Activated naive CD4-positive, alpha-beta T cell treated with Interleukin-2 at 50 U/mL for 16 hours (primary cell): ENCODE measurements around the gene CELF1.

Experiments
- DNase-seq: peaks from one replicate; pipeline ENCODE4 v3.0.0-alpha.2; 2020

The CELF1 gene

DNA sequence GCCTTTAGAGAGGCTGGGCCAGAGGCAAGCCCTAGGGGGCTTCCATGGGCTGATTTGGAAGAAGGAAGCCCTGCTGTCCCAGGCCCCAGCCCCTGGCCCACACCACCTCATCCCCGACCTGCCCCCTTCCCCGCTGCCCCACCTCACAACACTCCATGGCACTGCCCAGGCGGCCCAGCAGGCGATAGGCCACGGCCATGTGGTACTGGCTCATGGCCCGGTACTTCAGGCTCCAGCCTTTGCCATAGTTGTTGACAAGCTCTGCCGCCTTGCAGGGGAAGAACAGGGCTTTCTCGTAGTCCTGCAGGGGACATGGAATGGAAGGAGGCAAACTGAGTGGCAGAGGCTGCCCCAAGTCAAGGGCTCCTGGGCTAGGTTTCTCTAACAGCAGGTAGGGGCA is 110.4 kb downstream of the CELF1 start:
- DNase-seq, result no peak

DNA sequence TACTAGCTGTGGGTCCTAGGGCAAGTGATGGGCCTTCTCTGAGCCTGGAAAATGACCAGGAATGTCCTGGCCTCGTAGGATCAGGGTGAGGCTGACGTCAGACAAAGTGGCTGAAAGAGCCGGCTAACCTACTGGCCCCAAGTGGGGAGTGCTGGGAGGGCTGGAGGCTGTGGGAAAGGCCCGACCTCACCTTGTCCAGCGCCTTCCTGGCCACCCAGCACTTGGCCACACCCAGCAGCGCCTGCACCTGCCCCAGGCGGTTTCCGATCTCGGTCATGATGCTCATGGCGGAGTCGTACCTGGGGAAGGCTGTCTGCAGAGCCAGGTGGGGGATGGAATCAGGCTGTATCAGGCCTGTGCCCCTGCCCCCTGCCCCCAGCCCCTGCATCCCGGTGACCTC is 111.5 kb downstream of the CELF1 start:
- DNase-seq, result no peak

DNA sequence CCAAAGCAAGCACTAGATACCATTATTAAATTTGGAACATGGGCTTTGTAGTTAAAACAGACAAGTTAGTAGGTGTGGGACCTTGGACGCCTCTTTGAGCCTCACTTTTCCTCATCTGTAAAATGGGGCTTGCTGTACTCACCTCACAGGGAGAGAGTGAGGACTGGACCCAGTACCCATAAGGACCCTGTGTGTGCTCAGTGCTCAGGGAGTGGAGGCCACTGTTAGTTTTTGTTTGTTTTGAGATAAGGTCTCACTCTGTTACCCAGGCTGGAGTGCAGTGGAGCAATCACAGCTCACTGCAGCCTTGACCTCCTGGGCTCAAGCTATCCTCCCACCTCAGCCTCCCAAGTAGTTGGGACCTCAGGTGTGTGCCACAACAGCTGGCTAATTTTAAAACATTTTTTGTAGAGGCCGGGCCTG is 112.9 kb downstream of the CELF1 start:
- DNase-seq, result no peak

DNA sequence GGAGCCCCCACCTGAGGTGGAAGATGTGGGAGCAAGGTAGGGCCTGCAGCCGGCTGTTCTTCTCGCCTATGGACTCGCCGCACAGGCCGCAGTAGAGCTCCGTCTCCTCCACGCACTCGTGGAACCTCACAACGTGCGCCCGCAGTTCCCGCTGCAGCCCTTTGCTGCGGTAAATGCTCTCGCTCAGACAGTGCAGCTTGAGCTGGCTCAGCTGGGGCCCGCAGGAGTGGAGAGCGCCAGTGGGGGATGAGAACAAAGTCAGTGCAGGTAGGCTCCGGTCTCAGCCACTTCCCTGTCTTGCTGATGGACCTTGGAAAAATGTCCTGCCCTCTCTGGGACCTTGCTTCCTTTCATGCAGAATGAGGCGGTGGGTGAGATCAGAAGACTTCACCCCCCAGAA is 114.2 kb downstream of the CELF1 start:
- no peak for DNase-seq

DNA sequence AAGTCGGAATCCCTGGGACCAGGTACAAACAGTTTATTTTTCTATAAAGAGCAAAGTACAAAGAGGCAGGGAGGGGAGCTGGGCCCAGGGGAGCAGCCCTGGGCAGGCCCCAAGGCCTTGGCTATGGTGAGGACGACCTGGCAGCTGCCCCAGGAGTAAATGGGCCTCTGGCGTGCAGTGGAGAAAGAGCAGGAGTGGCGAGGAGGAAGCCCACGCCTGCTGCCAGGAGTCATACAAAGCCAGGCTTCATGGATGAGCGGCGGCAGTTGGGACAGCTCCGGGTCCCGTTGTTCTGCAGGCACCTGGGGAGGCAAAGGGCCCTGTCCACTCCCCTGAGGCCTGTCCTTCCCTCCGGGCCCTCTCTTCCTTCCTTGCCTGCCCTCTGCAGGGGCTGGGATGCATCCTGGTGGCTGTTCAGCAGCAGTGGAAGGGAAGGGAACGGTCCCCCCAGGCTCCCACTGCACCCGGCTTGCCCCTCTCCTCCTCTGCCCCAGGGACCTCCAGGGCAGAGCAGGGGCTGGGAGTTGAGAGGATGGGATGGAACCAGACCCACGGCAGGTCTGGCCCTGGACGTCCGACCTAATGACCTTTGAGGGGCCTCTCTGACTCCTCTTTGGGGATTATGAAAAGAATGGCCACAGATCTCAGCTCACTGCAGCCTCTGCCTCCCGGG is 115.0 kb downstream of the CELF1 start:
- no peak for DNase-seq

DNA sequence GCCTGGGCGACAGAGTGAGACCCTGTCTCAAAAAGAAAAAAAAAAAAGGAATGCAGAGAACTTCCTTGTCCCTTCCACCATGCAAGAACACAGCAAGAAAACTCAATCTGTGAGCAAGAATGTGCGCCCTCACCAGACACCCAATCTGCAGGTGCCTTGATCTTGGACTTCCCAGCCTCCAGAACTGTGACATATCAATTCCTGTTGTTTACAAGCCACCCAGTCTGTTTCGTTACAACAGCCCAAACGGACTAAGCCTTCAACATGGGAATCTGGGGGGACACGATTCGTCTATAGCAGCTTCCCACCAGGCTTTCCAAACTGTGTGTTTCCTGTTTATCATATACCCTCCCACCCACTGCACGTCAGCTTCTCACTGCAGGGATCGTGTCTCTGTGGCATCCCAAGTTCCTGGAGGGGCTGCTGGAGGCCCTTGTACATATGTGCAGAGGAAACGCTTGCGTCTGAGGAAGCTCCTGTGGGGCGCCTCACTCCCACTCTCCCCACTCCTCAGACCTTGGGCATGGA is 115.7 kb downstream of the CELF1 start:
- no peak for DNase-seq

DNA sequence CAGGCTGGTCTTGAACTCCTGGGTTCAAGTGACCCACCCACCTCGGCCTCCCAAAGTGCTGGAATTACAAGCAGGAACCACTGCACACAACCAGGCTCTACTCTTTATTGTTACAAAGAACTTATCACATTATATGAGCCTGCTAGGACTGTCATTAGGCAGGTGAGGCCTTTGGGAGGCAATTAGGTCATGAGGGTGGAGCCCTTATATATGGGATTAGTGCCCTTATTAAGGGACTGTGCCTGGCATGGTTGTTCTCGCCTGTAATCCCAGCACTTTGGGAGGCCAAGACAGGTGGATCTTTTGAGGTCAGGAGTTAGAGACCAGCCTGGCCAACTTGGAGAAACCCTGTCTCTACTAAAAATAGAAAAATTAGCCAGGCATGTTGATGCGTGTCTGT is 116.2 kb downstream of the CELF1 start:
- DNase-seq, result no peak

DNA sequence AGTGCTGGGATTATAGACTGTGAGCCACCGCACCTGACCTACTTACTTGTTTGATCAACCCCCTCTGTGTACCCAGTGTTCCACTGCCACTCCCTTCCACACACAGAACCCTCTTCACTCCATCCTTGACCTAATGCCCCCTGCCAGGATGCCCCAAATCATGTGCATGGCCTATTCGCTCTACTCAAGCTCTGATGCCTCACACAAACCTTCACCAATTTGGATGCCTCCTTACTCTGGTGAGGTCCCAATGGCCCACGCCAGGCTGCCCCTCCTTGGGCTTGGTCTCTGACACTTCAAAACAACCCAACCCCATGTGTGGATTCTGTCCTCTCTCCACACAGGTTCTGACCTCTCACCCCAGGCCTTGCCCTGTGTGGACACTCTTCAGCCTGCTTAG is 117.2 kb downstream of the CELF1 start:
- no peak for DNase-seq

DNA sequence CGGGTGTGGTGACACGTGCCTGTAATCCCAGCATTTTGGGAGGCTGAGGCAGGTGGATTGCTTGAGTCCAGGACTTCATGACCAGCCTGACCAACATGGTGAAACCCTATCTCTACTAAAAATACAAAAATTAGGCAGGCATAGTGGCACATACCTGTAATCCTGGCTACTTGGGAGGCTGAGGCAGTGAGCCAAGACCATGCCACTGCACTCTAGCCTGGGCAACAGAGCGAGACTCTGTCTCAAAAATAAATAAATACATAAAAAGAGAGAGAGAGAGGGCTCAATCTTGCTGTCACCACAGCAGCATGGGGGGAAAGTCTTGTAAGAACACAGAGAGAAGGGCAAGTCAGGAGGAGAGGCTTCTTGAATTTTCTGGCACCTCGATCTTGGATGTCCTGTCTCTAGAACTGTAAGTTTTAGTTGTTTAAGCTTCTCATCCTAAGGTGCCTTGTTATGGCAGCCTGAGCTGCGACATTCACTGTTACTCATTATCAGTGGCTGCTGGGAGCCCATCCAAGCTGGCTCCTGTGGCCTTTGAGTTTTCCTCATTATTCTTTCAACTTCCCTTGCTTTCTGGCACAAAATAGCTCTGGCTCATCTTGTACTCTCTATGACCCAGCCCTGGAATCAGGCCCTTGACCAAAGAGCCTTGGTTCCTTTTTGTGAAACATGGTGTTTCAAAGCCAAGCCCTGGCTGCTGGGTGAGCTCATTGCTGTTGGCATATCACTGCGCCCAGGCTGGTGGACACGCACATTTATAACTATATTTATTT is 118.7 kb downstream of the CELF1 start:
- DNase-seq, result no peak

DNA sequence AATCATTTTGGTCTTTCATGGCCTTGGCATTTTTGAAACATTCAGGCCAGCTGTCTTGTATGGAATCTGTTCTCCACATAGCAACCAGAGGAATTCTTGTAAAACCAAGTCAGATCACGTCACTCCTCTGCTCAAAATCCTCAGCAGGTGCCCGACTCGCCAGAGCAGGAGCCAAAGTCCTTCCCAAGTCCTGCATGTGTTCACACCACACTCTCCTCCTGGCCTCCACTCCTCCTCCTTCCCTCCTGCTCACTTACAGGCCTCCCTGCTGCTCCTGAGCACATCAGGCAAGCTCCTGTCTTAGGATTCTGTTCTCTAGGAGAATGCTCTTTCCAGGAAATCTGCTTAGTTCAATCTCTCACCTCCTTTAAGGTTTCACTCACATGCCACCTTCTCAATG is 119.8 kb downstream of the CELF1 start:
- DNase-seq, result no peak

DNA sequence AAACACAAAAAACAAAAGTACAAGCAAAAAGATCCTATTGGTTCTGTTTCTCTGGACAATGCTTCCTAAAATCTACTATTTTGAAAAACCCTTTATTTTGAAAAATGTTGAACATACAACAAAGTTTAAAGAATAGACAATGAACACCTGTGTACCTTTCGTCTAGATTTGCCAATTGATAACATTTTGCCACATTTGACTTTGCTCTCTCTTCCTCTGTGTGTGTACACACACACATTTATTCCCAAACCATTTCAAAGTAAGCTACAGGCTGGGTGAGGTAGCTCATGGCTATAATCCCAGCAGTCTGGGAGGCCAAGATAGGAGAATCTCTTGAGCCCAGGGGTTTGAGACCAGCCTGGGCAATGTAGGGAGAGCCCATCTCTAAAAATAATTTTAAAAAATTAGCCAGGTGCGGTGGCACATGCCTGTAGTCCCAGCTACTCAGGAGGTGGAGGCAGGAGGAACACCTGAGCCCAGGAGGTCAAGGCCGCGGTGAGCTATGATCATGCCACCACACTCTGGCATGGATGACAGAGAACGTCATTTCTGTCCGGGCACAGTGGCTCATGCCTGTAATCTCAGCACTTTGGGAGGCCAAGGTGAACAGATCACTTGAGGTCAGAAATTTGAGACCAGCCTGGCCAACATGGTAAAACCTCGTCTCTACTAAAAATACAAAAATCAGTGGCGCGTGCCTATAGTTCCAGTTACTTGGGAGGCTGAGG is 121.4 kb downstream of the CELF1 start:
- no peak for DNase-seq

DNA sequence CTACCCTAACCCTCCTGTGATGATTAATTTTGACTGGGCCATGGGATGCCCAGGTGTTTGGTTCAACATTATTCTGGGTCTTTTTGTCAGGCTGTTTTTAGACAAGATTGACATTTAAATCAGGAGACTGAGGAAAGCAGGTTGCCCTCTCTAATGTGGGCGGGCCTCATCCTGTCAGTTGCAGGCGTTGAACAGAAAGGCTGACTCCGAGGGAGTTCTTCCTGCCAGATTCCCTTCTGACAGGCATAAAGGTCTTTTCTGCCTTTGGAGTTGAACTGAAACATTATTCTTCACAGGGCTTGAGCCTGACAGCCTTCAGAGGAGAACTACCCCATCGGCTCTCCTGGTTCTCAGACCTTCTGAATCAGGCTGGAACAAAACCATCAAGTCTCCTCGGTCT is 122.4 kb downstream of the CELF1 start:
- no peak for DNase-seq

DNA sequence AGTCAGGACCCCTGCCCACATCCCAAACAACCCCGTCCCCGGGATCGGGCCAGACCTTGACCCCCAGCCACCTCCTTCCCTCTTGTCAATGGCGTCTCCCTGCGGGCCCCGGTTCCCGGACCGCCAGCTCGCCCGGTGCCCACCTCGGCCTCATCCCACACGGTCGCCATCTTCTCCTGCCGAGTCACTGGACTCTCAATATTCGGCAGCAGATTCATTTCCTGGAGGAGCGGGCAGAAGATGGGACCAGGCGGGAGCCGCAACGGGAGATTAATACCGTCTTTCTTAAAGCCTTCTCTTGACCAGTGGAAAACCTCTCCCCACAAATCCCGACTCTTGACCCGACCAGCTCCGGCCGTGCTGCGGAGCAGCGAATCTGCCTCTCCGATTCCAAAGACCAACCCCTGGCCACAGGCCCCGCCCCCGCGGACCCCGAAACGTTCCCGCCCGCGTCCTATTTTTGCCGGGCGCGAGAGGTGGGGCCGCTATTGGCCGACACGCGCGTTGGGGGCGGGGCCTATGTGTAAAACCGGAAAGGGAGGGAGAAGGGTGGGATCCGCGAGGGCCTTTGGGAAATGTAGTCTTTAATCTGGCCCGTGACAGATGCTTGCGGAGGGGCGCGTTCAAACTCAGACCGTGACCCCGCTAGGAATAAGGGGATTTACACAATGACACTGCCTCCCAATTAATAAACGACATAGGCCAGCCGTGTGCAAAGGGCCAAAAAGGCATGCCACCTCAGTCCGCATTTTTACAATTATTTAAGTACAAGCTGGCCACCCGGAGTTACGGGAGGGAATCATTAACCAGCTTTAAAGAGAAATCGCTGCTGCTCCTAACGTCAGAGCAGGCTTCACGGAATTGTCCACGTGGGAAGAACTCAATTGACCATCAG is 126.6 kb downstream of the CELF1 start, which contains the start of gene PSMC3:
PSMC3 (minus strand) TSS at position 378 of the 895 bp plus-strand sequence; CDS start at position 218, 160 bp downstream.
- peak; percentile 99 for DNase-seq

DNA sequence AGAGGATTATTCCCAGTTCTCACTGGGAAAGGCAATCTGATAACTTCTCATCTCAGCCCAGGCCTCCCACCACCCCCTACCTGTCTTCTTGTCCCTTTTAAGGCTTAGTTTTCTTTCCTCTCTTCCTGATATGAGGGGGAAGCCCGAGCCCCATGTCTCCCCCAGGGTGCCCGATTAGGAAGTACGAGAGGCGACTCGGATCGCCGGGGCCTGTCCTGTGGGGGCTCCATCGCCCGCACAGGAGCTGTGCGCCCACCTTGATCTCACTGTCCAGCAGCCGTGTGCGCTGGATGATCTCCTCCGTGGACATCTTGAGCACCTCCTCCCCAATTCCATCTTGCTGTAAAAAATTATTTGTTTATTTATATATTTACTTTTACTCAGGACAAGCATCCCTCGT is 127.3 kb downstream of the CELF1 start:
- DNase-seq, result no peak

DNA sequence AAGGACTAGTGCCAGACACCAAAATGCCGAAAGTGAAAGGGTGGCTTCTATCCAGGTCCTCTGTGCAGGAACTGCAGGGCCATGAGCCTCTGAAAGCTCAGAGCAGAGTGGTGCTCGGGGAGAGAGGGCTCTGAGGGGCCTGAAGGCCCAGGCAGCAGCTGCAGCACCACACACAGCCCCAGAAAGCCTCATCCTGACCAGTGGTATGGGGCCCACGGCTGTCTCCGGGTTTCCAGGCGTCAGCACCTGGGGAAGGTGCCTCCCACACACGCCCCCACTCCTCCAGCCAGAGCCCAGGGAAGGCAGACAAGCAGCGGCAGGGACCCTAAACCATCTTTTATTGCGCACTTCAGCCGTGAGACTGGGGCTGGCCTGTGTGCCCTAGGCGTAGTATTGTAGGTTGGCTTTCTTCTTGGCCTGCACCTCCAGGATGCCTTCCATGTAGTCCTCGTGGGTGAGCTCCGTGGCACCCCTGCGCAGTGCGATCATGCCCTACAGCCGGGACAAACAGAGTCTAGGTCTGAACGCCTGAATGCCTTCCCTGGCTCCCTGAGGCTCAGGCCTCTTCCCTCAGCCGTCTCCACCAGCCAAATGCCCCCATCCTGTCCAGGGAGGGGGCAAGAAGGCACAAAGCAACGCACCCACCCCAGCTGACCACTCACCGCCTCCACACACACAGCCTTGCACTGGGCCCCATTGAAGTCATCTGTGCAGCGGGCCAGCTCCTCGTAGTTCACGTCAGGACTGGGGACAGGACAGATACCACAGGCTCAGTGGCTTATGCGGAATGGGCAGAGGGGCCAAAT is 134.3 kb downstream of the CELF1 start:
- no peak for DNase-seq

DNA sequence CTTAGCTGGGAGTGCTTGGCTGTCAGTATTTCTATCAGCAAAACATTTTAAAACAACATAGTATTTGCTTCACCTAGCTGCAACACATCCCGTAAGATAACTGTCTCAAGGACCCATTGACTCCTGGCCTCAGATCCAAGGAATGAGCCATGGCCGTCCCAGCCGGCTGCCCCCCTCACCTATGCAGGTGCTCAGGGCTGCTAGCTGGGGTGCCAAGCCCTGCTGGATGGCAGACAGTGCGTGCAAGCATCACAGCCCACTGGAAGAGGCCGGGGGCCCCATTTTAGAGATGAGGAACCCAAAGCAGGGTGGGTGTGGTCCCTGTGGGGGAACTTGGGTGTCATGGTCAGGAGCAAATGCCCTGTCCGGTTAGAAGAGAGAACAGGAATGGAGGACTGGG is 135.2 kb downstream of the CELF1 start:
- DNase-seq, result no peak

DNA sequence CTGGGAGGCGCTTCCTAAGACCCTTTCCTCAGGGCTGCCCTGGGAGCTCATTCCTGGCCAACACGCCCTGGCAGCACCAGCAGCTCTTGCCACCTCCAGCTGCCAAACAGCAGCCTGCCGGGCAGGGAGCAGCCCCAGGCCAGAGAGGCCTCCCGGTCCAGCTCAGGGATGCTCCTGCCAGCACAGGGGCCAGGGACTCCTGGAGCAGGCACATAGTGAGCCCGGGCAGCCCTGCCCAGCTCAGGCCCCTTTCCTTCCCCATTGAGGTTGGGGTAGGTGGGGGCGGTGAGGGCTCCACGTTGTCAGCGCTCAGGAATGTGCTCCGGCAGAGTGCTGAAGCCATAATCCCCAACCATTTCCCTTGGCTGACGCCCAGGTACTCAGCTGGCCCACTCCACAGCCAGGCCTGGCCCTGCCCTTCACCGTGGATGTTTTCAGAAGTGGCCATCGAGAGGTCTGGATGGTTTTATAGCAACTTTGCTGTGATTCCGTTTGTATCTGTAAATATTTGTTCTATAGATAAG is 136.9 kb downstream of the CELF1 start:
- no peak for DNase-seq
